K562 treated with DMSO at 1 percent for 24 hours (cell line): ENCODE data around the gene LIMD2. TPM values are rescaled to one million over a fixed set of nuclear protein-coding genes. Genes with fewer than 3 reads are reported as not detected.

Experiments used
- total RNA-seq: library from RNA; unstranded; fragments of 300-600 nt; gene quantifications from 2 replicates; pipeline ENCODE4 v1.2.3, GENCODE V29; 2022; ENCODE audit warnings: low read depth; ENCODE audit not compliant: insufficient read depth

Gene LIMD2
- 6.0 and 9.2 TPM in 2 replicates for total RNA-seq

GRCh38 chr17:63699638-63700527, at the start of gene LIMD2:
Gene LIMD2, minus strand, starts transcription at chr17:63700125. Its CDS starts 827 bp downstream, at chr17:63699298.

GRCh38 chr17:63741408-63742173, 41.7 kb upstream of the LIMD2 start, which contains the start of gene STRADA:
Gene STRADA, minus strand, starts transcription at chr17:63741799. Its CDS starts 13,430 bp downstream, at chr17:63728369.

Other genes with a start within 250 kb of the LIMD2 start
- gene ACE, start 223.1 kb downstream of the LIMD2 start, total RNA-seq = 3.0 and 4.6 TPM in 2 replicates
- not detected in 2 replicates for gene KCNH6, start 176.8 kb downstream of the LIMD2 start, total RNA-seq
- gene DCAF7, start 149.6 kb downstream of the LIMD2 start, total RNA-seq = 100.0 and 110 TPM in 2 replicates
- gene TACO1, start 99.2 kb downstream of the LIMD2 start, total RNA-seq = 50.6 and 57.9 TPM in 2 replicates
- gene MAP3K3, start 77.7 kb downstream of the LIMD2 start, total RNA-seq = 28.6 and 30.8 TPM in 2 replicates
- gene STRADA, start 41.7 kb upstream of the LIMD2 start, total RNA-seq = 45.4 and 47.0 TPM in 2 replicates
- 57.2 and 62.5 TPM in 2 replicates for gene CCDC47, start 73.5 kb upstream of the LIMD2 start, total RNA-seq
- gene DDX42, start 74.0 kb upstream of the LIMD2 start, total RNA-seq = 37.1 and 46.5 TPM in 2 replicates
- 172 and 182 TPM in 2 replicates for gene PSMC5, start 127.3 kb upstream of the LIMD2 start, total RNA-seq
- 26.5 and 33.7 TPM in 2 replicates for gene FTSJ3, start 127.5 kb upstream of the LIMD2 start, total RNA-seq
- 87.9 and 96.8 TPM in 2 replicates for gene SMARCD2, start 142.6 kb upstream of the LIMD2 start, total RNA-seq
- gene CSH2, start 173.6 kb upstream of the LIMD2 start, total RNA-seq = 0.38 and 1.4 TPM in 2 replicates
- not detected in 2 replicates for gene GH2, start 181.8 kb upstream of the LIMD2 start, total RNA-seq
- gene CSH1, start 196.4 kb upstream of the LIMD2 start, total RNA-seq = not detected in 2 replicates
- not detected in 2 replicates for gene CSHL1, start 211.1 kb upstream of the LIMD2 start, total RNA-seq
- gene GH1, start 218.7 kb upstream of the LIMD2 start, total RNA-seq = not detected in 2 replicates
- 0.27 TPM in 1 of 2 replicates, not detected in the other for gene CD79B, start 232.2 kb upstream of the LIMD2 start, total RNA-seq